HUES64 (cell line): ENCODE results near the gene VKORC1.
A peak's percentile ranks its signal among the peaks of the same experiment; 100 is the strongest.

Experiments
- H3K27ac ChIP-seq: 2 replicates; pipeline ENCODE4 v1.7.0; 2013; ENCODE audit warnings: low read depth, low read length, inconsistent platforms
- H3K27me3 ChIP-seq: 2 replicates; pipeline ENCODE4 v1.6.1; 2013; ENCODE audit warnings: mild to moderate bottlenecking, low read length; ENCODE audit not compliant: insufficient read depth
- H3K36me3 ChIP-seq: 2 replicates; pipeline ENCODE4 v1.6.1; 2013; ENCODE audit warnings: mild to moderate bottlenecking, low read length; ENCODE audit not compliant: insufficient read depth
- H3K4me1 ChIP-seq: 2 replicates; pipeline ENCODE4 v1.6.1; 2013; ENCODE audit warnings: mild to moderate bottlenecking, low read length, moderate library complexity; ENCODE audit not compliant: insufficient read depth
- H3K4me3 ChIP-seq: 2 replicates; pipeline ENCODE4 v1.5.1; 2013; ENCODE audit warnings: mild to moderate bottlenecking, low read length, moderate library complexity
- H3K9ac ChIP-seq: 2 replicates; pipeline ENCODE4 v1.6.1; 2013; ENCODE audit warnings: mild to moderate bottlenecking, low read depth, low read length
- H3K9me3 ChIP-seq: 2 replicates; pipeline ENCODE4 v1.6.1; 2013; ENCODE audit warnings: low read depth, low read length; ENCODE audit not compliant: insufficient read depth
- WGBS: fragments of 150-250, 120-280 bp; methylation state at CpG from one replicate; pipeline ENCODE4 v1.1.7; 2013; ENCODE audit warnings: missing lambda C conversion rate; 5-methylcytosine and 5-hydroxymethylcytosine counted together

The VKORC1 gene

GRCh38 chr16:31129568-31130335 lies 35.2 kb upstream of the VKORC1 start:
- H3K27me3 ChIP-seq, result no peaks in the 10 kb centered on the region
- H3K9ac ChIP-seq, result no peak overlapping the region; the same call in 1 of the 2 replicates
- H3K9me3 ChIP-seq, result no peaks in the 10 kb centered on the region
- peaks cover 48% of the 10 kb centered on the region for H3K36me3 ChIP-seq
- H3K27ac ChIP-seq, result no peak overlapping the region; the same call in 1 of the 2 replicates
- no peak overlapping the region for H3K4me3 ChIP-seq
- peaks cover 23% of the 10 kb centered on the region for H3K4me1 ChIP-seq
- WGBS, result 92% methylated on average over 29 of the region's 29 CpGs

DNA sequence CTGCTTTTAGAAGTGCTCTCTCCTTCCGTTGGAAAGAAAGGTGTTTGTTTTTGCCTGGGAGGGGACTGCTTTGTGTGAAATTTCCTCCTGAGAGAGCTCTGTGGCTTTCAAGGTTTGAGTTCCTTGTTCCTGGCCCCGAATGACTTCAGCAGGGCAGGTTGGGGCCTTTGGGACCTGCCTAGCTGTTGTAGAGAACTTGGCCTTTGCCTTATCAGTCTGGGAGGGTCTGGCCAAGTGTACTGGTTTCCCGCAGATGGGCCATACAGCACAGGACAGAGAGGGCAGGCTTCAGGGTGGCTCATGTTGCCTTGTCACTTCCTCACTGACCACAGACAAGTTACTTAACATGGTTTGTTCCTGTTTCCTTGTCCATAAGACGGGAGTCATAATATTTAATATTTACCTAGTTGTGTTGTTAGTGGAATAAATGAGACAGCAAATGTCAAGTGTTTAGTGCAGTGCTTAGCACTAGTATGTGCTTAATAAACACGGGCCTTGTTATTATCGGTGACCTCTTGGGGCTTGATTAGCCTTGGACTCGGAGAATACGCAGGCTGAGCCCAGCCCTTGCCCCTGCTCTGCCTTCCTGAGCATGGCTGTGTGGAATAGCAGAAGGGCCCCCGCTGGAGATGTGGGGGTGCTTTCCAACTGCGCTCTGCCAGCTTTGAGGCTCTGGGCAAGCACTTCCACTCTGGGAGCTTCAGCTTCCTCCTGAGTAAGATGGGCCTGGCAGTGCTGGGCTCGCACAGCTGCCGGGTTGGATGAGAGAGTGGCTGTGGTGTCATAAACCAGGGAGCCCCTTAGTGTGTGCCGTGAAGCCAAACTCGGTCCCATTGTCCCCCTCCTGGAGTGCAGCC lies 34.3 kb upstream of the VKORC1 start:
- Histone ChIP-seq H3K9me3 (no peaks in the 10 kb centered on the region), H3K9ac (no peak overlapping the region), H3K36me3 (peaks cover 52% of the 10 kb centered on the region), H3K4me1 (peaks cover 17% of the 10 kb centered on the region), H3K27ac (no peak overlapping the region), H3K27me3 (no peaks in the 10 kb centered on the region), H3K4me3 (no peak overlapping the region)
- WGBS, result 91% methylated on average over 14 of the region's 14 CpGs

GRCh38 chr16:31127182-31127581 lies 32.6 kb upstream of the VKORC1 start:
- Histone ChIP-seq H3K9ac (no peak overlapping the region), H3K4me3 (no peak overlapping the region)
- WGBS, result 92% methylated on average over 13 of the region's 13 CpGs

GRCh38 chr16:31125844-31126243 lies 31.2 kb upstream of the VKORC1 start:
- no peaks in the 10 kb centered on the region for H3K27me3 ChIP-seq
- 92% methylated on average over 3 of the region's 3 CpGs for WGBS
- peaks cover 3% of the 10 kb centered on the region; the same call in 1 of the 2 replicates for H3K4me1 ChIP-seq
- no peak overlapping the region for H3K9ac ChIP-seq
- no peak overlapping the region for H3K27ac ChIP-seq
- H3K36me3 ChIP-seq, result peaks cover 56% of the 10 kb centered on the region
- H3K4me3 ChIP-seq, result no peak overlapping the region
- no peaks in the 10 kb centered on the region for H3K9me3 ChIP-seq

More at GRCh38 chr16:31127182-31127581, 32.6 kb upstream of the VKORC1 start:
- no peaks in the 10 kb centered on the region for H3K9me3 ChIP-seq
- H3K36me3 ChIP-seq, result peaks cover 56% of the 10 kb centered on the region
- no peak overlapping the region for H3K27ac ChIP-seq
- peaks cover 9% of the 10 kb centered on the region; the same call in 1 of the 2 replicates for H3K4me1 ChIP-seq
- no peaks in the 10 kb centered on the region for H3K27me3 ChIP-seq

DNA sequence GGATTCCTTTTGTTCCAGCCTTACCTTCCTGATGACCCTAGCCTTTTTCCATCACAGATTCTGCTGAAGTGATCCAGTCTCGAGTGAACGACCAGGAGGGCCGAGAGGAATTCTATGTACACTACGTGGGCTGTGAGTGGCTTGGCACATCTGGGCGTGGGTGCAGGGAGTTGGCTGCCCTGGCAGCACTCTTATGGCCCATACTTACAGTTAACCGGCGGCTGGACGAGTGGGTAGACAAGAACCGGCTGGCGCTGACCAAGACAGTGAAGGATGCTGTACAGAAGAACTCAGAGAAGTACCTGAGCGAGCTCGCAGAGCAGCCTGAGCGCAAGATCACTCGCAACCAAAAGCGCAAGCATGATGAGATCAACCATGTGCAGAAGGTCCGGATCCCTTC lies 25.5 kb upstream of the VKORC1 start:
- 97% methylated on average over 16 of the region's 16 CpGs for WGBS
- H3K27ac ChIP-seq, result no peak overlapping the region

DNA sequence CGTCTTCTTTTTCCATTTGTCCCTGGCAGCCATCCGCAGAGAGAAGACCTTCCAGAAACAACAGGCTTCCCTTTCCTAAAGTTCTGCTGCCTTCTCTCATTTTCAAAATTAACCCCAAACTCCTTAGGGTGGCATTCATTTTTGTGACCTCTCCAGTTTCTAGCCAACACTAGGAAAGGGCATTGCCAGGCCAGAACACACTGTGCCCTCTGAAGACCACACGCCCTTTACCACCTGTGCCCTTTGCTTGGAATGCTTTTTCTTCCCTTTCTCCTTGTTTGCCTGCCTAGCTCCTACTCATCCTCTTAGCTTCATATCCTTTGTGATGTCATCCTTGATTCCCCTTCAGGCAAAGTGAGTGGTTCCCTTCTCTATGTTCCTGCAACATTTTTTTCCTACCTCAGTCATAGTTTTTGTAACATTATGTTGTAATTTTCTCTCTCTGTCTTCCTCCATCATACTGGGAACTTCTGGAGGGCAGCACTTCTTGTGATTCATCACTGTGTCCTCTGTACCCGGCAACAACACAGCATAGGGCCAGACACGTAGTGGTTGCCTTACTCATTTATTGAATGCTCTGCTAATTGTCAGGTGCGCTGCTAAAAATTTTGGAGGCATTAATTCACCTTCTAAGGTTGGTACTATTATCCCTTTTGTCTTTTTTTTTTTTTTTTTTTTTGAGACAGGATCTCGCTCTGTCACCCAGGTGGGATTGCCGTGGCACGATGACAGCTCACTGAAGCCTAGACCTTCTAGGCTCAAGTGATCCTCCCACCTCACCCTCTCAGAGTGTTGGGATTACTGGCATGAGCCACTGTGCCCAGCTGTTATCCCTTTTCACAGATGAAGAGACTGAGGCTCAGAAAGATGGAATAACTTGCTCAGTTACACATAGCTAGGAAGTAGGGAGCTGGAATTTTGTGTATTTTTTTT lies 23.9 kb upstream of the VKORC1 start:
- Histone ChIP-seq H3K9ac (peak overlapping the region; percentile 63), H3K27me3 (no peaks in the 10 kb centered on the region), H3K27ac (no peak overlapping the region; the same call in 1 of the 2 replicates), H3K4me3 (peak overlapping the region; percentile 89), H3K36me3 (peaks cover 46% of the 10 kb centered on the region), H3K4me1 (peaks cover 7% of the 10 kb centered on the region), H3K9me3 (no peaks in the 10 kb centered on the region)
- 70% methylated on average over 9 of the region's 9 CpGs for WGBS

More for the DNA sequence above, 25.5 kb upstream of the VKORC1 start:
- H3K4me3 ChIP-seq, result no peak overlapping the region
- no peaks in the 10 kb centered on the region for H3K27me3 ChIP-seq
- peaks cover 50% of the 10 kb centered on the region for H3K36me3 ChIP-seq
- H3K4me1 ChIP-seq, result peaks cover 7% of the 10 kb centered on the region
- H3K9ac ChIP-seq, result no peak overlapping the region
- no peaks in the 10 kb centered on the region for H3K9me3 ChIP-seq

DNA sequence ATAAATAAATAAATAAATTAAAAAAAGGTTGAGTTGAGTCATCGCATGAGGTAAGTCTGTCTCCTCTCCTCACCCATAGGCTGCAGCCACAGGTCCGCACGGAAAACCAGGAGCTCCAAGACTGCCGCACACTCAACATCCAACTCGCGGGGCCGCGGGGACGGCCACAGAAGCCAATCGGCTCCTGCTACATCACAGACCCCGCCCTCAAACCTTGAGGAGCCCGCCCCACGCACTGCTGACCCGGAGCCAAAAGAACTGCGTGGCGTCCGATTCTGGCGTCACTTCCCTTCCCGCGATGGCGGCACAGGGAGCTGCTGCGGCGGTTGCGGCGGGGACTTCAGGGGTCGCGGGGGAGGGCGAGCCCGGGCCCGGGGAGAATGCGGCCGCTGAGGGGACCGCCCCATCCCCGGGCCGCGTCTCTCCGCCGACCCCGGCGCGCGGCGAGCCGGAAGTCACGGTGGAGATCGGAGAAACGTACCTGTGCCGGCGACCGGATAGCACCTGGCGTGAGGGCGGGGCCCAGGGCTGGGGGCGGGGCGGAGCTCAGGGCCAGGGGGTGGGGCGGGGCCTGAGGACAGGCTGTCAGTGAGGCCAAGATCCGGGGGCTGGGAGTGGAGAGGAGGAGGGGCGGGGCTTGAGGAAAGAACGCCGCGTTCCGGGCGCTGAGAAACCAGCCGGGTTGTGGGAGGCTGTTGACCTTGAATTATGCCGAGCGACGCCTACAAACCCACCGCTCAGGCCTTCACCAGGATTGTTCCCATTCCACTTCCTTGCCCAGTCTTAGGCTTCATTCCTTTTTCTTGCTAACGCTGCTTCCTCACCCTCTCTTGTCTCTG lies 23.0 kb upstream of the VKORC1 start, which contains the start of gene KAT8:
Gene KAT8, plus strand, starts transcription at position 281 of the 839 bp plus-strand sequence. Its CDS starts 18 bp downstream, at position 299.
- peaks cover 7% of the 10 kb centered on the region for H3K4me1 ChIP-seq

GRCh38 chr16:31114468-31114867 lies 19.9 kb upstream of the VKORC1 start:
- WGBS, result 95% methylated on average over 8 of the region's 8 CpGs
- no peak overlapping the region for H3K4me3 ChIP-seq
- H3K27ac ChIP-seq, result no peak overlapping the region
- H3K36me3 ChIP-seq, result peaks cover 48% of the 10 kb centered on the region
- no peaks in the 10 kb centered on the region for H3K27me3 ChIP-seq
- peaks cover 7% of the 10 kb centered on the region for H3K4me1 ChIP-seq
- no peak overlapping the region for H3K9ac ChIP-seq
- no peaks in the 10 kb centered on the region for H3K9me3 ChIP-seq

More for the DNA sequence above, 23.0 kb upstream of the VKORC1 start, which contains the start of gene KAT8:
- Histone ChIP-seq H3K4me3 (peak within 1 kb of the TSS; percentile 89), H3K36me3 (peaks cover 48% of the 10 kb centered on the region), H3K9me3 (no peaks in the 10 kb centered on the region), H3K9ac (peak within 1 kb of the TSS; percentile 87), H3K27ac (peak within 1 kb of the TSS; percentile 97), H3K27me3 (no peaks in the 10 kb centered on the region)
- under 1% methylated on average over 68 of the region's 68 CpGs for WGBS

- Histone ChIP-seq H3K4me1 (peaks cover 5% of the 10 kb centered on the region), H3K27me3 (no peaks in the 10 kb centered on the region), H3K9ac (no peak overlapping the region), H3K27ac (no peak overlapping the region), H3K9me3 (no peaks in the 10 kb centered on the region), H3K4me3 (no peak overlapping the region), H3K36me3 (peaks cover 42% of the 10 kb centered on the region)
- 92% methylated on average over 5 of the region's 5 CpGs for WGBS
These were observed 18.8 kb upstream of the VKORC1 start for GRCh38 chr16:31113121-31114120.
